ENCODE data around the gene EPHB1. TPM values are rescaled to one million over a fixed set of nuclear protein-coding genes. Genes with fewer than 3 reads are reported as not detected.

Gene EPHB1
- total RNA-seq, 2 donors from 2014 or later: 2.3 to 21.2 TPM

GRCh38 chr3:135178566-135178965, 383.5 kb downstream of the EPHB1 start:
- Histone ChIP-seq H3K9me3 (no peaks in the 10 kb centered on the region), H3K27ac (no peak overlapping the region), H3K4me3 (no peak overlapping the region), H3K27me3 (replicated peaks; ENCODE audit: insufficient read depth) (no peaks in the 10 kb centered on the region), H3K4me1 (replicated peaks) (no peaks in the 10 kb centered on the region), H3K36me3 (no peaks in the 10 kb centered on the region)
- WGBS: 96% methylated on average over 2 of the region's 2 CpGs
- intact Hi-C loops (cut with DNase I): no loop called here
- DNase-seq (ENCODE audit: low spot score): no peak
- TF ChIP-seq, protein P1, sequence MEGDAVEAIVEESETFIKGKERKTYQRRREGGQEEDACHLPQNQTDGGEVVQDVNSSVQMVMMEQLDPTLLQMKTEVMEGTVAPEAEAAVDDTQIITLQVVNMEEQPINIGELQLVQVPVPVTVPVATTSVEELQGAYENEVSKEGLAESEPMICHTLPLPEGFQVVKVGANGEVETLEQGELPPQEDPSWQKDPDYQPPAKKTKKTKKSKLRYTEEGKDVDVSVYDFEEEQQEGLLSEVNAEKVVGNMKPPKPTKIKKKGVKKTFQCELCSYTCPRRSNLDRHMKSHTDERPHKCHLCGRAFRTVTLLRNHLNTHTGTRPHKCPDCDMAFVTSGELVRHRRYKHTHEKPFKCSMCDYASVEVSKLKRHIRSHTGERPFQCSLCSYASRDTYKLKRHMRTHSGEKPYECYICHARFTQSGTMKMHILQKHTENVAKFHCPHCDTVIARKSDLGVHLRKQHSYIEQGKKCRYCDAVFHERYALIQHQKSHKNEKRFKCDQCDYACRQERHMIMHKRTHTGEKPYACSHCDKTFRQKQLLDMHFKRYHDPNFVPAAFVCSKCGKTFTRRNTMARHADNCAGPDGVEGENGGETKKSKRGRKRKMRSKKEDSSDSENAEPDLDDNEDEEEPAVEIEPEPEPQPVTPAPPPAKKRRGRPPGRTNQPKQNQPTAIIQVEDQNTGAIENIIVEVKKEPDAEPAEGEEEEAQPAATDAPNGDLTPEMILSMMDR (IDR thresholded peaks at IDR 0.05): no peak
- no peak for TF ChIP-seq POLR2AphosphoS5 (IDR thresholded peaks at IDR 0.05)
- no peak for TF ChIP-seq POLR2A (IDR thresholded peaks at IDR 0.05)

DNA sequence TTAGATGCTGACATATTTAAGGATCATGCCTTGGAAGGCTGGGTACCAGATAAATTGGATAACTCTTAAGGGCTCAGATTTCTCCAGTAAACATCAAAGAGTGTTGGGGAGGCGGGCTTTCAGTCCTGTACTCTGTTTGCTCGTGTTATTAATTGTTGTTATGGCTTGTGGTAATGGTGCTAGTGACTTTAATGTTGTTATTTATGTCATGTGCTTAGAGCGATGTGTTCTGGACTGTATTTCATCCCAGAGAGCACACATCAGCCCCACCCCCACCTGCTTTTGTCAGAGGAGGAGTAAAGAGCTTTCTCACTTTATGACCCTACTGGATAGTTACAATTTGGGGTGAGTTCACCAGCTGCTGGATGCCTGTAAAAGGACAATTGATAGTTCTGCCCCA, 386.3 kb downstream of the EPHB1 start:
- intact Hi-C loops (cut with DNase I): no loop called here
- no peaks in the 10 kb centered on the region for H3K36me3 ChIP-seq
- H3K4me1 ChIP-seq (replicated peaks): no peaks in the 10 kb centered on the region
- H3K9me3 ChIP-seq: no peaks in the 10 kb centered on the region
- H3K27me3 ChIP-seq (replicated peaks; ENCODE audit: insufficient read depth): no peaks in the 10 kb centered on the region
- H3K4me3 ChIP-seq: no peak overlapping the region
- H3K27ac ChIP-seq: no peak overlapping the region
- TF ChIP-seq POLR2A (IDR thresholded peaks at IDR 0.05) (no peak), POLR2AphosphoS5 (IDR thresholded peaks at IDR 0.05) (no peak)
- TF ChIP-seq, protein P1 (IDR thresholded peaks at IDR 0.05): no peak
- DNase-seq (ENCODE audit: low spot score): no peak
- 52% methylated on average over 3 of the region's 3 CpGs for WGBS

GRCh38 chr3:135182364-135182998, 387.4 kb downstream of the EPHB1 start:
- Histone ChIP-seq H3K4me3 (no peak overlapping the region), H3K27me3 (replicated peaks; ENCODE audit: insufficient read depth) (no peaks in the 10 kb centered on the region), H3K9me3 (no peaks in the 10 kb centered on the region), H3K27ac (no peak overlapping the region), H3K36me3 (no peaks in the 10 kb centered on the region), H3K4me1 (replicated peaks) (no peaks in the 10 kb centered on the region)
- intact Hi-C loops (cut with DNase I): no loop called here
- TF ChIP-seq POLR2AphosphoS5 (IDR thresholded peaks at IDR 0.05) (no peak), POLR2A (IDR thresholded peaks at IDR 0.05) (no peak)
- TF ChIP-seq, protein P1 (IDR thresholded peaks at IDR 0.05): no peak
- DNase-seq (ENCODE audit: low spot score): no peak
- 54% methylated on average over 3 of the region's 3 CpGs for WGBS

DNA sequence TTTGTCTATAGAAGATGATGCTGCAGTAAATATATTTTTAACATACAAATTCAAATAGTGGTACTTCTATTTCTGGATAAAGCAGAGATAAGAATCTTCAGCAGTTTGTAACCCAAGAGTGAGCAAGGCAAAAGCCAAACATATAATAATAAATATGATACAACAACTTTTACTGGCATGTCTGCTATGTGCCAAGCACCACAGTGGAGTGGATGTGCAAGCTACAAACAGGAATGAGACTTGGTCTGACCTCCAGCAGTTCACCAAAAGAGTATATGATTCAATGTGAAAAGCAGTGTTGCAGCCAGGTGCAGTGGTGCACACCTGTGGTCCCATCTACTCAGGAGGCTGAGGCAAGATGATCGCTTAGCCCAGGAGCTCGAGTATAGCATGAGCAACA, 395.6 kb downstream of the EPHB1 start:
- H3K36me3 ChIP-seq: no peaks in the 10 kb centered on the region
- H3K27ac ChIP-seq: no peak overlapping the region
- no peak overlapping the region for H3K4me3 ChIP-seq
- intact Hi-C loops (cut with DNase I): no loop called here
- no peak for DNase-seq (ENCODE audit: low spot score)
- TF ChIP-seq POLR2AphosphoS5 (IDR thresholded peaks at IDR 0.05): no peak
- TF ChIP-seq POLR2A (IDR thresholded peaks at IDR 0.05): no peak
- TF ChIP-seq, protein P1 (IDR thresholded peaks at IDR 0.05): no peak
- no peaks in the 10 kb centered on the region for H3K9me3 ChIP-seq
- no peaks in the 10 kb centered on the region for H3K4me1 ChIP-seq (replicated peaks)
- WGBS: 77% methylated on average over 2 of the region's 2 CpGs
- no peaks in the 10 kb centered on the region for H3K27me3 ChIP-seq (replicated peaks; ENCODE audit: insufficient read depth)

GRCh38 chr3:135191708-135192107, 396.6 kb downstream of the EPHB1 start:
- no peak for DNase-seq (ENCODE audit: low spot score)
- H3K4me3 ChIP-seq: no peak overlapping the region
- 46% methylated on average over 4 of the region's 4 CpGs for WGBS
- no peaks in the 10 kb centered on the region for H3K9me3 ChIP-seq
- H3K27me3 ChIP-seq (replicated peaks; ENCODE audit: insufficient read depth): no peaks in the 10 kb centered on the region
- no peaks in the 10 kb centered on the region for H3K4me1 ChIP-seq (replicated peaks)
- intact Hi-C loops (cut with DNase I): no loop called here
- TF ChIP-seq, protein P1 (IDR thresholded peaks at IDR 0.05): no peak
- no peak for TF ChIP-seq POLR2AphosphoS5 (IDR thresholded peaks at IDR 0.05)
- no peak for TF ChIP-seq POLR2A (IDR thresholded peaks at IDR 0.05)
- H3K36me3 ChIP-seq: no peaks in the 10 kb centered on the region
- no peak overlapping the region for H3K27ac ChIP-seq
